Cardiac fibroblast (primary cell): ENCODE data around the gene HOXD12.

Source experiments
- DNase-seq, 2 donors: peaks; one replicate each; pipeline versions ENCODE4 v3.0.0 to v3.0.0-alpha.2; 2010; ENCODE audit warnings: low read depth in 2 of 2
- H3K4me3 ChIP-seq, 2 donors: replicated peaks in 1 of 2; 1 replicate in 1 of 2; 2 replicates in 1 of 2; pipeline ENCODE4 v1.5.1; 2011; ENCODE audit warnings: low read depth in 2 of 2, low read length in 2 of 2, mild to moderate bottlenecking in 2 of 2, moderate library complexity in 1 of 2
- CTCF ChIP-seq: IDR thresholded peaks from one replicate; pipeline ENCODE4 v1.5.1; 2011; ENCODE audit warnings: low read depth, mild to moderate bottlenecking, low read length, inconsistent platforms

HOXD12 gene

DNA sequence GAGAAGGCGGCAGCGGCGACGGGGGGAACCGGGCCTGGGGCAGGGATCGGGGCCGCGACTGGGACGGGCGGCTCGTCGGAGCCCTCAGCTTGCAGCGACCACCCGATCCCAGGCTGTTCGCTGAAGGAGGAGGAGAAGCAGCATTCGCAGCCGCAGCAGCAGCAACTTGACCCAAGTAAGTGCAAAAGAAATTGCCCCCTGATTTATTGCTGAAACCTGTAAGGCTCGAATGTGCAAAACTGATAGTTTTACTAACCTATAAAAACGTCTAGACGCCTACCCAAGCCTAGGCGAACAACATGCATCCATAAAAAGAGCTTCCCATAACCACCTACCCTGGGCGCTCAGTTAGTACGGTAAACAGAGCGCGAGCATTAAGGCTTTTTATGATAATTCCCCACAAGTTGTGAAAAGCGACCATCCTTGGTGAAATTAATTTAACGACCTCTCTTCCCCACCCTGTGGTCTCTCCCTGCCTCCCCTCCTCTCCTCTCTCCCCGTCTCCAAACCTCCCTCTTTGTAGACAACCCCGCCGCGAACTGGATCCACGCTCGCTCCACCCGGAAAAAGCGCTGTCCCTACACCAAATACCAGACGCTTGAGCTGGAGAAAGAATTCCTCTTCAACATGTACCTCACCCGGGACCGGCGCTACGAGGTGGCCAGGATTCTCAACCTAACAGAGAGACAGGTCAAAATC, 24.0 kb downstream of the HOXD12 start:
- no peak for TF ChIP-seq CTCF
- no peak for DNase-seq
- no peak overlapping the region for H3K4me3 ChIP-seq

GRCh38 chr2:176124110-176124946, 24.7 kb downstream of the HOXD12 start:
- no peak overlapping the region for H3K4me3 ChIP-seq
- TF ChIP-seq CTCF = no peak
- DNase-seq = no peak

DNA sequence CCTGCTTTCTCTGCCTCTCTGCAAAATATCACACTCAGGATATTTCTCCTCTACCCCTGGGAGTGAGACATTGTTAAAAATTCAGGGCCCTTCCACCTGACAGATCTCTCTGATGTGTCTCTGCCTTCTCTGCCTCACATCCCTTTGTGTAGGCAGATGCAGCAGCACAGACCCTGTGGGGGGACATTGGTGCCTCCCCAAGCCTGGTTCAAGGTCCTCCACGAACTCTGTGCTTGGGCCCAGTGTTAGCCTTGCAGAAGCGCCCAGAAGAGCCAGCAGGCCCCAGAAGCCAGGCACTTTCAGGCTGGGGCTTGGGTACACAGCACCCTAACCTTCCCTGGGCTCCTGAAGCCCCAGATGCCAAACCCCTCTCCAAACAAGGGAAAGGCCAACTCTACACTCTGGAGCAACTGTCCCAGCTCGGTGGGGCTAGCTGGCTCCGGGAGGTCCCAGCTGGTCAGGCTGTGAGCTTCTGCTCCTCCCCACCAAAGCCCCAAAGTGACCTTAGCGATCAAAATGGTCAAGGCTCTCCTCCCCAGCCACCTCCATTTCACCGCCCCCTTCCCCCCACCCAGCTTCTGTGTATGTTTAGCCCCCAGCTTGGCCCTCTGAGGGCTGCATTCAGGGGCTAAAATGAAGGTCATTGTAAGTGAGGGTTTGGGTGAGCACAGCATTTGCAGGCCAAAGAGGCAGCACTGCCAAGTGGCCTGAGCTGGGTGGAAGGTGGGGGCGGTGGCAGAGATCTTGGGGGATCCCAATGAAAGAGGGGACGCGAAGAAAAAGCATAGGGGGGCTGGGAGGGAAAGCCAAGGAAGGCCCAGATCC, 25.6 kb downstream of the HOXD12 start:
- H3K4me3 ChIP-seq = no peak overlapping the region
- TF ChIP-seq CTCF = no peak
- DNase-seq = no peak

DNA sequence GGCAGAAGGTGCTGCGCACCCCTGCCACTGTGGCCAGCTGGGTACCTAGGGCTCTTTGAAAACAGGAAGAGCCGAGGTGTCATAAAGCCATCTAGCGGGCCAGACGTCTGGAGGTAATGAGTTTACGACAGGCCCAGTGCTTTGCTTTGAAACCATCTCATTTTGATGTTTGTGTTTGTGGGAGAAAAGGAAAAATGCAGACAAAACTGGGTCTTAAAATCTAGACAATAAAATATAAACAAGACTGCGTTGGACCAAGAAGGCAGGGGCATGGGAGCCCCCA, 26.1 kb downstream of the HOXD12 start:
- no peak overlapping the region for H3K4me3 ChIP-seq
- no peak for TF ChIP-seq CTCF
- DNase-seq = no peak

DNA sequence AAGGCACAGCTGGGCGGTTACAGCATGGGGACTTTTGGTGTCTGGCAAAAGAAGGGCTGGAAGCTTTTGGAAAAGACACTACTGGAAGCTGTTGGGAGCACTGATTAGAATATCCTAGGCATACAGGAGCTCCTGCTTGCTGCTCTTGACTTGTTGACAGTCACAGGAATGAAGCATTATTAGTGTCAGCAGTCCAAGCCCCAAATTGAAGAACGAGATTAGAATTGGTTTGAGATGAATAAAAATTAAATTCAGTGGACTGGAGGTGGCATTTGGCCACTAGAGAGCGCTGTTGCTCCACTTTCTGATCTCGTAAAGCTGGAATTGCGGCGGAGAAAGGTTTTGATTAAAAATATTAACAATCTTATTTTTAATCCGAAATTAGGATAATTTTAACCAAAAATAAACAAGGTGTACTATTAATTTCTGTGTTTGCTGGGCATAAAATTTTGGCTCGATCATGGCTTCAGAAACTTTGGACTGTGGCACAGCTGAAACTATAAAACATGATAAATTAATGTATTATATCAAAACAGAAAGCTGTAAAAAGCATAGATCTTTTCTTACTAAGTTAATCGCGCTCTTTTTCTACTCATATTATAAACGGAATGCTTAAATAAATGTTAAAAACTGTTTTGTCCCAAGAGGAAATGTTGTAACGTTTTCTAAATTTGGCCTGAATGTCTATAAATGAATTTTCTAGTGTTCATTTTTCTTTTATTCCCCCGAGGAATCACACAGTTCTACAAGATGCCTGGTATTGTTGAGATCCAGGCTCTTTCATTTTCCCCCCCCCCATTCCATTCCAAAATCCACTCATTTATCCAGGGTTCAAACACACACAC, 27.6 kb downstream of the HOXD12 start:
- no peak overlapping the region for H3K4me3 ChIP-seq
- peak; percentile 76 for TF ChIP-seq CTCF
- peak; percentile 67 to 75 for DNase-seq

DNA sequence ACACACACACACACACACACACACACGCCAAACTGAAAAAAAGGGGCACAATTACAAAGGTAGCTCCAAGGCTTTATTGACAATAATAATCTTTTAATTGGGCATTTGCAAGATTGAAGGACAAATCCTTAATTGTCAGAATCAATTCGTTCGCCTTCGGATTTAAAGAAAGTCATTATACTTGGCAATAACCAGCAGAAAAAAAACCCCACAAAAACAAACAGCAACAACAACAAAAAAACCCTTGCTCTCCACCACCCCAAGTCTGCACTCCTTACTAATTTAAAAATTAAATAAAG, 28.1 kb downstream of the HOXD12 start:
- H3K4me3 ChIP-seq = no peak overlapping the region
- no peak for DNase-seq
- no peak for TF ChIP-seq CTCF
